Measurements from ENCODE around the gene COX4I2. TPM values are rescaled to one million over a fixed set of nuclear protein-coding genes. Genes with fewer than 3 reads are reported as not detected.

Gene COX4I2
- total RNA-seq, 1 experiment from 2014 or later = not detected

DNA sequence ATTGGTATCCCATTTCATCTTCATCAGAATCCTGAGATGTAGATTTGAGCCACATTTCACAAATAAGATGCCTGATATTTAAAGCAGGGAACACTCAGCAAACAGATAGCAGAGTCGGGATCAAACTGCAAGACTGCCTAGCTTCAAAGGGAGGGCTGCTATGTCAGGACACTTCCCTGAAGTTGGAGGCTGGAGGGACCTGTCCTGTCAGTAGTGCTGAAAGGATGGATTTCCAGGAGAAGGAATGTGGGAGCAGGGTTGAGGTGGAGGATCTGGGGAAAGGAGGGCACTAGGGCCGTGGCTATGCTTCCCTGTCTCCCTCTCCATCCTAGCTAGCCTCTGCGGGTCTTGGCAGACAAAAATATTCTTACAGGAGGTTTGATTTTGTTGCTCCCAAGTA is 32.2 kb downstream of the COX4I2 start:
- Histone ChIP-seq H3K27me3 (replicated peaks; ENCODE audit: insufficient read depth, low read depth, low read length, poor library complexity) (no peaks in the 10 kb centered on the region), H3K36me3 (ENCODE audit: insufficient read depth, low read length, poor library complexity, severe bottlenecking) (peaks cover 9% of the 10 kb centered on the region), H3K4me3 (ENCODE audit: low read depth, low read length, poor library complexity, severe bottlenecking) (no peak overlapping the region), H3K27ac (ENCODE audit: low read depth, low read length, poor library complexity, severe bottlenecking) (peak overlapping the region; percentile 5), H3K9me3 (ENCODE audit: low read depth, low read length, poor library complexity, severe bottlenecking) (no peaks in the 10 kb centered on the region), H3K4me1 (ENCODE audit: insufficient read depth, low read length, poor library complexity, severe bottlenecking) (peaks cover 11% of the 10 kb centered on the region)
- intact Hi-C loops (cut with micrococcal nuclease; ENCODE audit: unreplicated experiment) = no loop called here
- ChIA-PET POLR2A (ENCODE audit: low non-redundant PET) (no interaction called here), CTCF (interaction anchor here (0.8 kb wide), 1 partner anchor 8 kb away, joined by 6 read pairs; no protein-coding TSS in a partner anchor)
- TF ChIP-seq, protein P1, sequence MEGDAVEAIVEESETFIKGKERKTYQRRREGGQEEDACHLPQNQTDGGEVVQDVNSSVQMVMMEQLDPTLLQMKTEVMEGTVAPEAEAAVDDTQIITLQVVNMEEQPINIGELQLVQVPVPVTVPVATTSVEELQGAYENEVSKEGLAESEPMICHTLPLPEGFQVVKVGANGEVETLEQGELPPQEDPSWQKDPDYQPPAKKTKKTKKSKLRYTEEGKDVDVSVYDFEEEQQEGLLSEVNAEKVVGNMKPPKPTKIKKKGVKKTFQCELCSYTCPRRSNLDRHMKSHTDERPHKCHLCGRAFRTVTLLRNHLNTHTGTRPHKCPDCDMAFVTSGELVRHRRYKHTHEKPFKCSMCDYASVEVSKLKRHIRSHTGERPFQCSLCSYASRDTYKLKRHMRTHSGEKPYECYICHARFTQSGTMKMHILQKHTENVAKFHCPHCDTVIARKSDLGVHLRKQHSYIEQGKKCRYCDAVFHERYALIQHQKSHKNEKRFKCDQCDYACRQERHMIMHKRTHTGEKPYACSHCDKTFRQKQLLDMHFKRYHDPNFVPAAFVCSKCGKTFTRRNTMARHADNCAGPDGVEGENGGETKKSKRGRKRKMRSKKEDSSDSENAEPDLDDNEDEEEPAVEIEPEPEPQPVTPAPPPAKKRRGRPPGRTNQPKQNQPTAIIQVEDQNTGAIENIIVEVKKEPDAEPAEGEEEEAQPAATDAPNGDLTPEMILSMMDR (conservative IDR thresholded peaks at IDR 0.05; ENCODE audit: low read depth, low read length) = no peak
- TF ChIP-seq EZH2 (IDR thresholded peaks at IDR 0.05; ENCODE audit: borderline replicate concordance, low read depth, low read length, poor library complexity, severe bottlenecking) = no peak
- no TSS peak for BruUV-seq (replicated peaks)
- DNase-seq (ENCODE audit: low spot score) = no peak

DNA sequence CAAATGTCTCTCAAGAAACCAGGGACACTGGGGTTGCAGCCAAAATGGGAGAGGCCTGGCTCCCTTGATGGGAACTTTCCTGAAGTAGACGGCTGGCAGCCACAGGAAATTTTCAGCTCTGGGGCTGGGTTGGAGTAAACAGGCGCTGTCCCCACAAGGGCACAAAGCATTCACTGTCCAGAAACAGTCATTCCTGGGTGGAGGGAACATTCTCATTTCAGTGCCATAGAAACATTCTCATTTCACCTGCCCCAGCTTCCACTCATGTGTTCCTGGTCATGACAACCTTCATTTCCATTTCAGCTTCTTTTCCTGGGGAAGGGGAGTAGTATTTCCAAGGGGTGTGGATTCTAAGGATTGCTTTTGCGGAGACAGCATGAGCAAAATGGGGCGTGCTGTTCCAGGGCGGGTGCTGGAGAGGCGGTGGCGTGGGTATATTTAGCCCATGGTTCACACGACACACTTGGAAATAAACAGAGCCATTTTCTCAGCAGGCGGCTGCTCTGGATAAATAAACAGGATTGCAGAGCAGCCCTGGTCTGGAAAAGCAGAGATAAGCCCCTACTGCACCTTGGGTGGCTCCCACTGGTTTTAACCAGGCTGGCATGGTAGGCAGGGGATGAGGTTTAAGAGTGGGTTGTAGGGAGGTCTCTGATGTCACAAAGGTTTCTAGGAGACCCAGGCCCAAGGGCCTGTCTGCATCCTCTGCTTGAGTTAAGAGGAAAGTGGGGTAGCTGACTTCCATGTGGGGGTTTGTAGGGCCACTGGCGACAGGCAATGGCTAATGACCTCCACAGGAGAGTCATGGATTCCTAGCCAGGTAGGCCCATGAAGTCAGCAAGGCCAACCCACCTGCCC is 32.9 kb downstream of the COX4I2 start:
- CTCF ChIA-PET = interaction anchor here (0.6 to 1.0 kb wide), 3 partner anchors 9 to 20 kb away, joined by 4 to 6 read pairs (median 4); no protein-coding TSS in a partner anchor
- peaks cover 5% of the 10 kb centered on the region for H3K36me3 ChIP-seq (ENCODE audit: insufficient read depth, low read length, poor library complexity, severe bottlenecking)
- POLR2A ChIA-PET (ENCODE audit: low non-redundant PET) = no interaction called here
- no peak for TF ChIP-seq EZH2 (IDR thresholded peaks at IDR 0.05; ENCODE audit: borderline replicate concordance, low read depth, low read length, poor library complexity, severe bottlenecking)
- TF ChIP-seq, protein P1 (conservative IDR thresholded peaks at IDR 0.05; ENCODE audit: low read depth, low read length) = no peak
- no peak overlapping the region for H3K27ac ChIP-seq (ENCODE audit: low read depth, low read length, poor library complexity, severe bottlenecking)
- intact Hi-C loops (cut with micrococcal nuclease; ENCODE audit: unreplicated experiment) = no loop called here
- BruUV-seq (replicated peaks) = no TSS peak
- no peak for DNase-seq (ENCODE audit: low spot score)
- H3K4me1 ChIP-seq (ENCODE audit: insufficient read depth, low read length, poor library complexity, severe bottlenecking) = peaks cover 18% of the 10 kb centered on the region
- no peak overlapping the region for H3K4me3 ChIP-seq (ENCODE audit: low read depth, low read length, poor library complexity, severe bottlenecking)
- no peaks in the 10 kb centered on the region for H3K27me3 ChIP-seq (replicated peaks; ENCODE audit: insufficient read depth, low read depth, low read length, poor library complexity)
- no peaks in the 10 kb centered on the region for H3K9me3 ChIP-seq (ENCODE audit: low read depth, low read length, poor library complexity, severe bottlenecking)

DNA sequence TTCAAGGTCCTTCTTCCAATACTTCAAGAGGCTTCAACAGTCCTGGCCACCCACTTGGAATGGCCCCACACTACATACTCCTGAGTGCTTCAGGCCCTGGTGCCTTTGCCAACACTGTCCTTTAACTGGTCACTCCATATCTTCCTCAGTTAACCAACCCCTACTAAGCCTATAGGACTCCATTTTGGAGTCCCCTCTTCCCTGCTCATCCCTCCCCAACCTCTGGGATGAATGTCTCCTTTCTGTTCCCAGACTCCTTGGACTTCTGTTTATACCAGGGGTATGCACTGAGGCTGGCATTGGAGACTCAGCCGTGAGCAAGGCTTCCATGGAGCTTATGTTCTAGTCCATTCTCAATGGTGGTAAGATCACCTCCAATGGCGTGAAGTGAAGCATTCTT is 33.6 kb downstream of the COX4I2 start:
- BruUV-seq (replicated peaks) = no TSS peak
- intact Hi-C loops (cut with micrococcal nuclease; ENCODE audit: unreplicated experiment) = no loop called here

More for the DNA sequence above, 33.6 kb downstream of the COX4I2 start:
- Histone ChIP-seq H3K4me3 (ENCODE audit: low read depth, low read length, poor library complexity, severe bottlenecking) (no peak overlapping the region), H3K27me3 (replicated peaks; ENCODE audit: insufficient read depth, low read depth, low read length, poor library complexity) (no peaks in the 10 kb centered on the region), H3K27ac (ENCODE audit: low read depth, low read length, poor library complexity, severe bottlenecking) (no peak overlapping the region), H3K4me1 (ENCODE audit: insufficient read depth, low read length, poor library complexity, severe bottlenecking) (peaks cover 25% of the 10 kb centered on the region), H3K36me3 (ENCODE audit: insufficient read depth, low read length, poor library complexity, severe bottlenecking) (no peaks in the 10 kb centered on the region), H3K9me3 (ENCODE audit: low read depth, low read length, poor library complexity, severe bottlenecking) (no peaks in the 10 kb centered on the region)
- POLR2A ChIA-PET (ENCODE audit: low non-redundant PET) = no interaction called here
- TF ChIP-seq, protein P1 (conservative IDR thresholded peaks at IDR 0.05; ENCODE audit: low read depth, low read length) = no peak
- TF ChIP-seq EZH2 (IDR thresholded peaks at IDR 0.05; ENCODE audit: borderline replicate concordance, low read depth, low read length, poor library complexity, severe bottlenecking) = no peak
- DNase-seq (ENCODE audit: low spot score) = no peak
- CTCF ChIA-PET = interaction anchor here (0.6 to 1.0 kb wide), 3 partner anchors 10 to 58 kb away, joined by 4 to 8 read pairs (median 4); no protein-coding TSS in a partner anchor

Measured in A673 (cell line).